PC-9 (cell line): Measurements from ENCODE around the gene FANCL. TPM values are rescaled to one million over a fixed set of nuclear protein-coding genes. Genes with fewer than 3 reads are reported as not detected.

Experiments
- BruUV-seq: library from RNA; stranded (reverse); fragments of 400-500 nt; replicated peaks from 2 replicates; lab custom pipeline; 2021; lab: Mats Ljungman, UMichigan
- CTCF ChIA-PET: fragments of 300-600 bp; sonication (Branson Sonifier 250); formaldehyde crosslinking; loops from one replicate; lab custom pipeline; 2022; ENCODE audit warnings: antibody characterized with exemption; lab: Charles Lee
- POLR2A ChIA-PET: fragments of 300-600 bp; sonication (Branson Sonifier 250); formaldehyde crosslinking; loops from one replicate; lab custom pipeline; 2022; ENCODE audit warnings: antibody characterized with exemption; ENCODE audit not compliant: unreplicated experiment; lab: Charles Lee
- DNase-seq, 2 experiments: peaks; one replicate each; pipeline versions ENCODE4 v3.0.0 to v3.0.0-alpha.2; 2015 to 2022; ENCODE audit warnings: mixed read lengths in 1 of 2
- H2AFZ ChIP-seq: fragments of 200-600 bp; sonication (generic); 2 replicates; pipeline ENCODE4 v1.8.1; 2017; ENCODE audit warnings: antibody characterized with exemption
- H3F3A ChIP-seq: fragments of 200-600 bp; sonication (generic); 2 replicates; pipeline ENCODE4 v1.8.1; 2017; ENCODE audit warnings: antibody characterized with exemption, mild to moderate bottlenecking, low read depth; ENCODE audit not compliant: insufficient read depth
- H3K27ac ChIP-seq: fragments of 200-600 bp; sonication (generic); 2 replicates; pipeline ENCODE4 v1.6.1; 2016; ENCODE audit warnings: mixed run types
- H3K27me3 ChIP-seq: fragments of 200-600 bp; sonication (generic); 2 replicates; pipeline ENCODE4 v1.6.1; 2016; ENCODE audit warnings: low read depth, mixed run types; ENCODE audit not compliant: insufficient read depth
- H3K36me3 ChIP-seq: fragments of 200-600 bp; sonication (generic); 2 replicates; pipeline ENCODE4 v1.6.1; 2016; ENCODE audit warnings: low read depth, mixed run types
- H3K4me1 ChIP-seq: fragments of 200-600 bp; sonication (generic); replicated peaks from 2 replicates; pipeline ENCODE4 v1.6.1; 2016; ENCODE audit warnings: mixed run types; ENCODE audit not compliant: insufficient read depth
- H3K4me2 ChIP-seq: fragments of 200-600 bp; sonication (generic); 2 replicates; pipeline ENCODE4 v1.6.1; 2017; ENCODE audit warnings: mixed run types
- H3K4me3 ChIP-seq: fragments of 200-600 bp; sonication (generic); 2 replicates; pipeline ENCODE4 v1.6.1; 2016; ENCODE audit warnings: mixed run types
- H3K79me2 ChIP-seq: fragments of 200-600 bp; sonication (generic); 2 replicates; pipeline ENCODE4 v1.6.1; 2017; ENCODE audit warnings: low read depth, mixed run types
- H3K9me2 ChIP-seq: fragments of 200-600 bp; sonication (generic); 2 replicates; pipeline ENCODE4 v1.8.1; 2017; ENCODE audit warnings: mild to moderate bottlenecking; ENCODE audit not compliant: insufficient read depth
- H3K9me3 ChIP-seq: fragments of 200-600 bp; sonication (generic); 2 replicates; pipeline ENCODE4 v1.8.1; 2016; ENCODE audit warnings: low read depth; ENCODE audit not compliant: insufficient read depth
- H4K20me1 ChIP-seq: fragments of 200-600 bp; sonication (generic); 2 replicates; pipeline ENCODE4 v1.8.1; 2017; ENCODE audit not compliant: insufficient read depth
- EZH2 ChIP-seq: fragments of 200-600 bp; sonication (generic); IDR thresholded peaks from 2 replicates; pipeline ENCODE4 v1.8.0; 2017; ENCODE audit warnings: antibody characterized with exemption, low read depth
- intact Hi-C: fragments of 100-400 bp; cut with micrococcal nuclease; formaldehyde crosslinking; loops from one replicate; pipeline ENCODE4 v1.10.0; 2022; ENCODE audit not compliant: unreplicated experiment
- total RNA-seq: library from RNA; stranded (reverse); gene quantifications from 2 replicates; pipeline ENCODE4 v1.2.3, GENCODE V29; 2021
- TF ChIP-seq, protein P1 (sequence below): fragments of 200-600 bp; sonication (generic); conservative IDR thresholded peaks from 2 replicates; pipeline ENCODE4 v1.6.1; 2017; ENCODE audit warnings: mixed run types, antibody characterized with exemption, mild to moderate bottlenecking, moderate library complexity

Gene FANCL
- total RNA-seq, 1 experiment from 2014 or later, result 51.8 TPM

- H3K36me3 ChIP-seq, result peaks cover 50% of the 10 kb centered on the region
- no peak overlapping the region for H2AFZ ChIP-seq
- no peaks in the 10 kb centered on the region for H3K4me1 ChIP-seq
- H3K9me2 ChIP-seq, result no peaks in the 10 kb centered on the region
- CTCF ChIA-PET, result no interaction called here
- POLR2A ChIA-PET, result interaction anchor here (0.6 kb wide), 1 partner anchor 446 kb away, joined by 7 read pairs; no protein-coding TSS in a partner anchor
- no peak overlapping the region for H3K27ac ChIP-seq
- intact Hi-C loops, result no loop called here
- H3F3A ChIP-seq, result no peaks in the 10 kb centered on the region
- BruUV-seq, result no TSS peak
- no peak overlapping the region for H3K4me2 ChIP-seq
- TF ChIP-seq EZH2, result no peak
- TF ChIP-seq, protein P1, sequence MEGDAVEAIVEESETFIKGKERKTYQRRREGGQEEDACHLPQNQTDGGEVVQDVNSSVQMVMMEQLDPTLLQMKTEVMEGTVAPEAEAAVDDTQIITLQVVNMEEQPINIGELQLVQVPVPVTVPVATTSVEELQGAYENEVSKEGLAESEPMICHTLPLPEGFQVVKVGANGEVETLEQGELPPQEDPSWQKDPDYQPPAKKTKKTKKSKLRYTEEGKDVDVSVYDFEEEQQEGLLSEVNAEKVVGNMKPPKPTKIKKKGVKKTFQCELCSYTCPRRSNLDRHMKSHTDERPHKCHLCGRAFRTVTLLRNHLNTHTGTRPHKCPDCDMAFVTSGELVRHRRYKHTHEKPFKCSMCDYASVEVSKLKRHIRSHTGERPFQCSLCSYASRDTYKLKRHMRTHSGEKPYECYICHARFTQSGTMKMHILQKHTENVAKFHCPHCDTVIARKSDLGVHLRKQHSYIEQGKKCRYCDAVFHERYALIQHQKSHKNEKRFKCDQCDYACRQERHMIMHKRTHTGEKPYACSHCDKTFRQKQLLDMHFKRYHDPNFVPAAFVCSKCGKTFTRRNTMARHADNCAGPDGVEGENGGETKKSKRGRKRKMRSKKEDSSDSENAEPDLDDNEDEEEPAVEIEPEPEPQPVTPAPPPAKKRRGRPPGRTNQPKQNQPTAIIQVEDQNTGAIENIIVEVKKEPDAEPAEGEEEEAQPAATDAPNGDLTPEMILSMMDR, result no peak
- no peak for DNase-seq
- no peaks in the 10 kb centered on the region for H4K20me1 ChIP-seq
- no peaks in the 10 kb centered on the region for H3K79me2 ChIP-seq
- H3K4me3 ChIP-seq, result no peak overlapping the region
- H3K27me3 ChIP-seq, result no peaks in the 10 kb centered on the region
- H3K9me3 ChIP-seq, result no peaks in the 10 kb centered on the region
These were observed 34.3 kb downstream of the FANCL start for GRCh38 chr2:58206785-58207184.

GRCh38 chr2:58204195-58204959 lies 36.7 kb downstream of the FANCL start:
- ChIA-PET CTCF (no interaction called here), POLR2A (no interaction called here)
- Histone ChIP-seq H3K27me3 (no peaks in the 10 kb centered on the region), H3K9me3 (no peaks in the 10 kb centered on the region), H3K27ac (no peak overlapping the region), H2AFZ (no peak overlapping the region), H3K79me2 (no peaks in the 10 kb centered on the region), H3K9me2 (no peaks in the 10 kb centered on the region), H3K36me3 (peaks cover 36% of the 10 kb centered on the region), H3F3A (no peaks in the 10 kb centered on the region), H3K4me1 (no peaks in the 10 kb centered on the region), H3K4me3 (no peak overlapping the region), H3K4me2 (no peak overlapping the region), H4K20me1 (no peaks in the 10 kb centered on the region)
- TF ChIP-seq, protein P1, result no peak
- BruUV-seq, result no TSS peak
- DNase-seq, result no peak
- intact Hi-C loops, result loop anchor here (5.0 kb wide), 1 partner anchor 42 kb away; no protein-coding TSS in a partner anchor

DNA sequence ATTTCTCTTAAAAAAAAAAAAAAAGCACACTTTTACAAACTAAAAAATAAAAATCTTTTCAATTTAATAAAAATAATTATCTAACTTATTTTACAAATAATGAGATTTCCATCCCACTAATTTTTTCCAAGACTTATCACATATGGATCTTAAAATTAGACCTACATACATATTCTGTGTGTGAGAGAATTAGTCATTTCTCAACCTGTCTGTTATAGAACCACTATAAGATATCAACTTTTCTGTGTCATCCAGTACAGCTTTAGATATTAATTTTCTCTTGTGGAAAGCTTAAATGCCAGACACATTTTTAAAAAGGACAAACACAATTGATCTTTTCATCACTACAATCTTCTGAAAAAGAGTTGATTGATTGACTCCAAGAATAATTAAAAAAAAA lies 38.1 kb downstream of the FANCL start:
- no peaks in the 10 kb centered on the region for H4K20me1 ChIP-seq
- no TSS peak for BruUV-seq
- no peaks in the 10 kb centered on the region for H3F3A ChIP-seq
- H3K27ac ChIP-seq, result no peak overlapping the region
- peaks cover 28% of the 10 kb centered on the region for H3K36me3 ChIP-seq
- no peaks in the 10 kb centered on the region for H3K79me2 ChIP-seq
- no peak overlapping the region for H3K4me3 ChIP-seq
- no peaks in the 10 kb centered on the region for H3K9me2 ChIP-seq
- no peak for TF ChIP-seq EZH2
- TF ChIP-seq, protein P1, result no peak
- intact Hi-C loops, result loop anchor here (5.0 kb wide), 1 partner anchor 41 kb away; no protein-coding TSS in a partner anchor
- H3K27me3 ChIP-seq, result no peaks in the 10 kb centered on the region
- no peaks in the 10 kb centered on the region for H3K9me3 ChIP-seq
- POLR2A ChIA-PET, result no interaction called here
- DNase-seq, result no peak
- H3K4me2 ChIP-seq, result no peak overlapping the region
- no peak overlapping the region for H2AFZ ChIP-seq
- CTCF ChIA-PET, result no interaction called here
- no peaks in the 10 kb centered on the region for H3K4me1 ChIP-seq
